ENCODE measurements around the gene ASTN2.

Gene ASTN2

DNA sequence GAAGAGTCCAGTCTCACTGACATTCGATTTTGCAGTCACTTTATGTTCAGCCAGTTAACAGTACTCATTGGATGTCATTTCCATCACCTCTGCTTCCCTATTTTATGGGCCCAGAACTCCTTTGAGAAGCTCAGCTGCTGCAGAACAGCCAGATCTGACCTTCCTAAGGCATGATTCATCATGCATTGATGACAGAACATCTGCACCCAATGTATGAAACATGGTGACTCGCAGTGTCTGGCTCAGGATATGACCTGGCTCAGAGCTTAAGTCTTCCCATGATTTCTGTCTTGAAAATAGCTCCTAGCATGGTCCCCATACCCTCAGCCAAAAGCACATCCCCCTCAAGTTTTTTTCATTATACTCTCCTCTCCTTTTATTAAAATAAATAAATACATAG, 820.3 kb downstream of the ASTN2 start:
- TF ChIP-seq, protein P1, sequence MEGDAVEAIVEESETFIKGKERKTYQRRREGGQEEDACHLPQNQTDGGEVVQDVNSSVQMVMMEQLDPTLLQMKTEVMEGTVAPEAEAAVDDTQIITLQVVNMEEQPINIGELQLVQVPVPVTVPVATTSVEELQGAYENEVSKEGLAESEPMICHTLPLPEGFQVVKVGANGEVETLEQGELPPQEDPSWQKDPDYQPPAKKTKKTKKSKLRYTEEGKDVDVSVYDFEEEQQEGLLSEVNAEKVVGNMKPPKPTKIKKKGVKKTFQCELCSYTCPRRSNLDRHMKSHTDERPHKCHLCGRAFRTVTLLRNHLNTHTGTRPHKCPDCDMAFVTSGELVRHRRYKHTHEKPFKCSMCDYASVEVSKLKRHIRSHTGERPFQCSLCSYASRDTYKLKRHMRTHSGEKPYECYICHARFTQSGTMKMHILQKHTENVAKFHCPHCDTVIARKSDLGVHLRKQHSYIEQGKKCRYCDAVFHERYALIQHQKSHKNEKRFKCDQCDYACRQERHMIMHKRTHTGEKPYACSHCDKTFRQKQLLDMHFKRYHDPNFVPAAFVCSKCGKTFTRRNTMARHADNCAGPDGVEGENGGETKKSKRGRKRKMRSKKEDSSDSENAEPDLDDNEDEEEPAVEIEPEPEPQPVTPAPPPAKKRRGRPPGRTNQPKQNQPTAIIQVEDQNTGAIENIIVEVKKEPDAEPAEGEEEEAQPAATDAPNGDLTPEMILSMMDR (IDR thresholded peaks at IDR 0.05; ENCODE audit: low read depth, low read length, missing control alignments): no peak
- H3K4me3 ChIP-seq (ENCODE audit: low read depth, low read length): no peak overlapping the region
- no peak for DNase-seq (ENCODE audit: low read depth)

DNA sequence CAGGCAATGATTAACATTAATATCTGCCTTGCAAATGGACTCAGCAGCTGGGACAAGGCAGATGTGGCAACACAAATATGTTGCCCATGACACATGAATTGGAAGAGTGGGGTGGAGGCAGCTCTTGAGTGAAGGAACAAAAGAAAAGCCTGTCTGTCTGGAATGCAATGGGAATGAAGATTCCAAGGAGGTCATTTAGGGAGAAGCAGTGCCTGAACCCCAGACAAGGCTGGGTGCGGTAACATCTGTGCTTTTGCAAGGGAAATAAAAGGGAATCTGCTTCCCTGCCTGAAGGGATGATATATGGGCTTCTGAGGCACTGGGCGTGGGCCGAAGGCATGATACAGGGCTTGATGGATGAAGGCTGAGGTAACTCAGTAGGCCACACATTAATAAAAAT, 821.9 kb downstream of the ASTN2 start:
- TF ChIP-seq, protein P1 (IDR thresholded peaks at IDR 0.05; ENCODE audit: low read depth, low read length, missing control alignments): no peak
- DNase-seq (ENCODE audit: low read depth): no peak

DNA sequence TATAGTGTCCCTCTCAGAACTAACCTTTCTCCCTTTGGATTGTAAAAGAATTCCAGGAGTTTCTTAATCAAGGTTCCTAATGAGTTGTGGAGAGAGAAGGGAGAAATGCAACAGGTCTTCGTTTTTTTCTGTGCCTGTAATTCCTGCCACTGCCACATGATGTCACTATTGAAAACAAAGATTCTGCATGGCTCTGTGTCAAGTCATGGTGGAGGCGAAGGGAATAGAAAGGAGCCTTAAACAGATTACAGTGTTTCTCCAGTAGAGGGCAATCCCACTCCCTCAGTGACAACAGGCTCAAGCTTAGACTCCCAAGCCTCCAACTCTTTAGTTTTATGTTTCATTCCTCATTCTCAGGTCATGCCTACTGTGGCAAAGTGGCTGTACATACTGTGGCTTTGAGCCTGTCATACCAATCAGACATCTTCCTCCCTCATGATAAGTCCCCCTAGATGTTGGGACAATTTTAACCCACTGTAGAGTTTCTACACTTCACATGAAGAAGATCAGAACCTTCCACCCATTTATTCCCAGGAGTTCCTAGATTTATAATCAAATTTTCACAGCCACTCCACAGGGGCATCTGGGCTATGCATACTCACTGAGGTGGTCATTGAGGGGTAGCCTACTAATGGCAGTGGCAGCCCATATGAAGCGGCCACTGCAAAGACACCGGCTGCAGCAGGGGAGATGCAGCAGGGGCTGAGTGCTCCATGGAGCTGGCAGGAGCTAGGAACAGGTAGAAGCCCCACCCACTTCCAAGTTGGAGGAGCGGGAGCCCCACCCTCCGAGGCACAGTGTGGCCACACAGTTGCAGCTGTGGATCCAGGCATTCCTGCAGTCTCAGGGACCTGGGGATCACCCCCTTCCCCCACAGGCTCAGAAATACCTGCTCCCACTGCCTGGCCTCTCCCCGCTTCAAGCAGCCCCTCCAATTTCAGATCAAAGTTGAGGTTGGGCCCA, 825.2 kb downstream of the ASTN2 start:
- TF ChIP-seq, protein P1 (IDR thresholded peaks at IDR 0.05; ENCODE audit: low read depth, low read length, missing control alignments): peak; percentile 71

More for the DNA sequence above, 821.9 kb downstream of the ASTN2 start:
- no peak overlapping the region for H3K4me3 ChIP-seq (ENCODE audit: low read depth, low read length)

DNA sequence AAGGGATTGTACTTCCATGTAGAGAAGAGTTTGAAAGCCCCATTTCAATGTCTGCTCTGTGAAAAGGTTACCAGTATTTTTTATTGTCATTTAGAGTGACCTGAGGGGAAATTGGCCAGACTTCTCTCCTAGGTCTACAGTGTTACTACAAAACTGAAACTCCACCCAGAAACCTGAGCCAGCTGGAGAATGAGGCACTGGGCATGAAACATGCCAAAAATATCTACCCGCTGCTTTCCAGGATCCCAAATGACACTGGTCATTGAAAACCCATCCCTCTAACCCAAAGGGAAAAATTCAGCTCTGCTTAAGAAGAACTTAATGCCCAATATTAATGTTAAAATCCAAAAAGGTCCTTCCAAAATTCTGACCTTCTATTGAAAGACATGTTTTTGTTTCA, 826.9 kb downstream of the ASTN2 start:
- TF ChIP-seq, protein P1 (IDR thresholded peaks at IDR 0.05; ENCODE audit: low read depth, low read length, missing control alignments): no peak
- no peak overlapping the region for H3K4me3 ChIP-seq (ENCODE audit: low read depth, low read length)
- no peak for DNase-seq (ENCODE audit: low read depth)

More for the DNA sequence above, 825.2 kb downstream of the ASTN2 start:
- DNase-seq (ENCODE audit: low read depth): peak; percentile 35
- no peak overlapping the region for H3K4me3 ChIP-seq (ENCODE audit: low read depth, low read length)

DNA sequence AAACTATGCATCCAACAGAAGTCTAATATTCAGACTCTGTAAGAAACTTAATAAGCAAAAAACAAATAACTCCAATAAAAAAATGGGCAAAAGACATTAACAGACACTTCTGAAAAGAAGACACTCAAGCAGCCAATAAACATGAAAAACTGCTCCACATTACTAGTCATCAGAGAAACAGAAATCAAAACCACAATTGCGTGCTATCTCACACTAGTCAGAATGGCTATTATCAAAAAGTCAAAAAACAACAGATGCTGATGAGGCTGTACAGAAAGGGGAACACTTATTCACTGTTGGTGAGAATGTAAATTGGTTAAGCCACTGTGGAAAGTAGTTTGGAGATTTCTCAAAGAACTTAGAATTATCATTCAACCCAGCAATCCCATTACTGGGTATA, 829.0 kb downstream of the ASTN2 start:
- no peak overlapping the region for H3K4me3 ChIP-seq (ENCODE audit: low read depth, low read length)
- TF ChIP-seq, protein P1 (IDR thresholded peaks at IDR 0.05; ENCODE audit: low read depth, low read length, missing control alignments): no peak
- no peak for DNase-seq (ENCODE audit: low read depth)

DNA sequence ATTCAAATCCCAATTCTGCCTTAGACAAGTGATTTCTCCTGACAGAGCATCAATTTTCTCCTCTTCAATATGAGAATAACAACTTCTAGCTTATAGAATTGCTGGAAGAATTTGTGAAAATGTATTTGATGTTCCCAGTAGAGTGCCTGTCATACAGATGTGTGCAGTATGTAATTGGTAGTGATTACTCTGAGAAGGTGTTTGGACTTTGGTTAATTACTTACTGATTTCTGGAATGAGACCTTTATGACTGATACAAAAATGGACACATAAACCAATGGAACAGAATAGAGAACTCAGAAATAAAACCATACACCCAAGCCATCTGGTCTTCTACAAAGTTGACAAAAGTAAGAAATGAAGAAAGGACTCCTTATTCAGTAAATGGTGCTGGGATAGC, 829.7 kb downstream of the ASTN2 start:
- H3K4me3 ChIP-seq (ENCODE audit: low read depth, low read length): no peak overlapping the region
- DNase-seq (ENCODE audit: low read depth): no peak
- TF ChIP-seq, protein P1 (IDR thresholded peaks at IDR 0.05; ENCODE audit: low read depth, low read length, missing control alignments): no peak

Measured in GM12864 (cell line).